Smooth muscle cell (in vitro differentiated cells): Measurements from ENCODE around the gene GLRA3. TPM values are rescaled to one million over a fixed set of nuclear protein-coding genes. Genes with fewer than 3 reads are reported as not detected.

Experiments used
- DNase-seq: peaks from one replicate; lab custom pipeline; 2025; ENCODE audit not compliant: unreplicated experiment; lab: John Stamatoyannopoulos, UW
- H2AFZ ChIP-seq: fragments of 200-600 bp; sonication (generic); 2 replicates; pipeline ENCODE4 v1.6.0; 2016; ENCODE audit warnings: antibody characterized with exemption, low read depth, mild to moderate bottlenecking
- H3F3A ChIP-seq: fragments of 200-600 bp; sonication (generic); 2 replicates; pipeline ENCODE4 v1.6.0; 2017; ENCODE audit warnings: antibody characterized with exemption, low read depth
- H3K27ac ChIP-seq: fragments of 200-600 bp; sonication (generic); 2 replicates; pipeline ENCODE4 v1.5.1; 2016; ENCODE audit warnings: low read depth, mild to moderate bottlenecking
- H3K27me3 ChIP-seq: fragments of 200-600 bp; sonication (generic); 2 replicates; pipeline ENCODE4 v1.6.1; 2016; ENCODE audit warnings: low read depth, mild to moderate bottlenecking
- H3K36me3 ChIP-seq: fragments of 200-600 bp; sonication (generic); 2 replicates; pipeline ENCODE4 v1.5.1; 2016; ENCODE audit warnings: low read depth
- H3K4me1 ChIP-seq: fragments of 200-600 bp; sonication (generic); 2 replicates; pipeline ENCODE4 v1.5.1; 2016; ENCODE audit warnings: low read depth
- H3K4me2 ChIP-seq: fragments of 200-600 bp; sonication (generic); 2 replicates; pipeline ENCODE4 v1.6.0; 2016; ENCODE audit warnings: mild to moderate bottlenecking
- H3K4me3 ChIP-seq: fragments of 200-600 bp; sonication (generic); 2 replicates; pipeline ENCODE4 v1.5.1; 2016; ENCODE audit warnings: mild to moderate bottlenecking
- H3K79me2 ChIP-seq: fragments of 200-600 bp; sonication (generic); 2 replicates; pipeline ENCODE4 v1.6.0; 2016; ENCODE audit warnings: low read depth, mild to moderate bottlenecking
- H3K9ac ChIP-seq: fragments of 200-600 bp; sonication (generic); 2 replicates; pipeline ENCODE4 v1.6.0; 2016; ENCODE audit warnings: low read depth
- H3K9me3 ChIP-seq: fragments of 200-600 bp; sonication (generic); replicated peaks from 2 replicates; pipeline ENCODE4 v1.5.1; 2016; ENCODE audit warnings: low read depth
- H4K20me1 ChIP-seq: fragments of 200-600 bp; sonication (generic); 2 replicates; pipeline ENCODE4 v1.6.0; 2016; ENCODE audit warnings: low read depth
- WGBS: methylation state at CpG from one replicate; pipeline ENCODE4 v1.1.7; 2016; ENCODE audit warnings: low lambda C conversion rate; 5-methylcytosine and 5-hydroxymethylcytosine counted together
- polyA plus RNA-seq: library from polyadenylated mRNA; unstranded; fragments of >200 nt; fragmentation: Nextera tagmentation; extraction: Ambion mirVana; gene quantifications from 2 replicates; pipeline ENCODE4 v1.2.1, GENCODE V29; 2016
- total RNA-seq: library from RNA; depleted of rRNA; stranded (reverse); fragments of >200 nt; gene quantifications from 2 replicates; pipeline ENCODE4 v1.2.3, GENCODE V29; 2014
- TF ChIP-seq, protein P1 (sequence below): fragments of 200-600 bp; sonication (generic); IDR thresholded peaks from 2 replicates; pipeline ENCODE4 v1.5.1; 2017; ENCODE audit warnings: borderline replicate concordance, mild to moderate bottlenecking, antibody characterized with exemption; ENCODE audit not compliant: insufficient read depth, poor library complexity, severe bottlenecking

GLRA3 gene
- total and polyA plus RNA-seq, 2 experiments from 2014 or later, result not detected

GRCh38 chr4:174847801-174848427 is 18.9 kb upstream of the GLRA3 start:
- Histone ChIP-seq H3K9me3 (no peaks in the 10 kb centered on the region), H3F3A (no peaks in the 10 kb centered on the region), H3K4me2 (no peak overlapping the region), H4K20me1 (no peaks in the 10 kb centered on the region), H3K27ac (no peak overlapping the region), H3K9ac (no peak overlapping the region), H3K79me2 (no peaks in the 10 kb centered on the region), H3K27me3 (no peaks in the 10 kb centered on the region), H3K36me3 (no peaks in the 10 kb centered on the region), H3K4me1 (no peaks in the 10 kb centered on the region), H2AFZ (no peak overlapping the region), H3K4me3 (no peak overlapping the region)
- WGBS, result 81% methylated on average over 2 of the region's 2 CpGs
- DNase-seq, result no peak
- TF ChIP-seq, protein P1, sequence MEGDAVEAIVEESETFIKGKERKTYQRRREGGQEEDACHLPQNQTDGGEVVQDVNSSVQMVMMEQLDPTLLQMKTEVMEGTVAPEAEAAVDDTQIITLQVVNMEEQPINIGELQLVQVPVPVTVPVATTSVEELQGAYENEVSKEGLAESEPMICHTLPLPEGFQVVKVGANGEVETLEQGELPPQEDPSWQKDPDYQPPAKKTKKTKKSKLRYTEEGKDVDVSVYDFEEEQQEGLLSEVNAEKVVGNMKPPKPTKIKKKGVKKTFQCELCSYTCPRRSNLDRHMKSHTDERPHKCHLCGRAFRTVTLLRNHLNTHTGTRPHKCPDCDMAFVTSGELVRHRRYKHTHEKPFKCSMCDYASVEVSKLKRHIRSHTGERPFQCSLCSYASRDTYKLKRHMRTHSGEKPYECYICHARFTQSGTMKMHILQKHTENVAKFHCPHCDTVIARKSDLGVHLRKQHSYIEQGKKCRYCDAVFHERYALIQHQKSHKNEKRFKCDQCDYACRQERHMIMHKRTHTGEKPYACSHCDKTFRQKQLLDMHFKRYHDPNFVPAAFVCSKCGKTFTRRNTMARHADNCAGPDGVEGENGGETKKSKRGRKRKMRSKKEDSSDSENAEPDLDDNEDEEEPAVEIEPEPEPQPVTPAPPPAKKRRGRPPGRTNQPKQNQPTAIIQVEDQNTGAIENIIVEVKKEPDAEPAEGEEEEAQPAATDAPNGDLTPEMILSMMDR, result no peak

DNA sequence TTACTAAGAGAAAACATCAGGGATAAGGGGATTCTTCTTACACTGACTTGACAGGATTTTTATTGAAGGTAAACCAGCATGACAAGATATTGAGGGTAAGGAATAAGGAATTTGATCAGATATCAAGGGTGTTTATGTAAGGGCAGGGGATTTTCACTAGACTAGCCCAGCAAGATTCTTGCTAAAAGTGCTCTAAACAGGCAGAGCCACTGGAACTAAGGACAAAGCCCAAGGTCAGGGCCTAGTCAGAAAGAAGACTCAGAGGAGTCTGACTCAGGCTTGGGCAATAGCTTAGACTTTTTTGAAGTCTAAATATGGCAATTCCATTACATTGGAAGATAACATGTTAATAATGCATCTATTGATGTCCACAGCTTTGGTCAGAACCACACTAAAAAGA is 6.5 kb upstream of the GLRA3 start:
- no peaks in the 10 kb centered on the region for H3K27me3 ChIP-seq
- no peaks in the 10 kb centered on the region for H3K79me2 ChIP-seq
- H3K4me3 ChIP-seq, result no peak overlapping the region
- no peak overlapping the region for H2AFZ ChIP-seq
- no peak for DNase-seq
- no peaks in the 10 kb centered on the region for H4K20me1 ChIP-seq
- H3K9ac ChIP-seq, result no peak overlapping the region
- H3K4me2 ChIP-seq, result no peak overlapping the region
- H3F3A ChIP-seq, result no peaks in the 10 kb centered on the region
- H3K4me1 ChIP-seq, result no peaks in the 10 kb centered on the region
- H3K36me3 ChIP-seq, result no peaks in the 10 kb centered on the region
- TF ChIP-seq, protein P1, result no peak
- H3K27ac ChIP-seq, result no peak overlapping the region
- H3K9me3 ChIP-seq, result no peaks in the 10 kb centered on the region

DNA sequence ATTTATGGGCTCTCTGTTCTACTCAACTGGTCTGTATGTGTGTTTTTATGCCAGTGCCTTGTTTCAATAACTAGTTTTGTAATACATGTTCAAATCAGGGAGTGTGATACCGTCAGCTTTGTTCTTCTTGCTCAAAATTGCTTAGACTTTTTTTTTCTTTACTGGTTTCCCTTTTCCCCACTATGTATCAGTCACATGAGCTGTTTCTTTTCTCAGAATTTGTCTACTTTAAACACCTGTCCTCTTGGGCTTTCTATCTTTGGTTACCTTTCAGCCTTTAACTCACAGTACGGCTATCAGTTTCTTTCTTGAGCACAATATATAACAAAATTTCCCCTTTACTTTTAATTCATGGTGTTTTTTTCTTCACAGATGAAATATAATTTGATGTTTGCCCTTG is 5.4 kb upstream of the GLRA3 start:
- Histone ChIP-seq H3K27me3 (no peaks in the 10 kb centered on the region), H3K27ac (no peak overlapping the region), H3K79me2 (no peaks in the 10 kb centered on the region), H3K4me2 (no peak overlapping the region), H4K20me1 (no peaks in the 10 kb centered on the region), H3K4me3 (no peak overlapping the region), H3K36me3 (no peaks in the 10 kb centered on the region), H3F3A (no peaks in the 10 kb centered on the region), H2AFZ (no peak overlapping the region), H3K9me3 (no peaks in the 10 kb centered on the region), H3K4me1 (no peaks in the 10 kb centered on the region), H3K9ac (no peak overlapping the region)
- DNase-seq, result no peak
- 89% methylated on average over 2 of the region's 2 CpGs for WGBS
- TF ChIP-seq, protein P1, result no peak

DNA sequence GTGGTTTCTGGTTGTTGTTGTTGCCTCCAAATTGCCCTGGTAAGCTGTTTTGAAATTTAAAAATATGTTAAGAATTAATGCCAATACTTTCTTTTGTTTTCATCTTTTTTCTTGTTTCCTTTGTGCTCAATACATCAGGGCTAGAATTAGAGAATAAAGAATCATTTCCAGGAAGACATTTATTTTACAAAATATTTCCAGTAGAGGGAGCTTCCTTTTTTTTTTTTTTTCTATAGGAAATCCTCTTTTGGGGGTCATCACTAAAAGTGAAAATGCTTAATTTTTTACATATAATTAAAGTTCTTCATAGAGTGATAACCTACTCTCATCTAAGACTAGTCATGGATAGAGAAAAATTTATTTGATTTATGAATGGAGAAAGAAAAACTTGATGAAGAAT is 2.4 kb downstream of the GLRA3 start:
- Histone ChIP-seq H3K36me3 (no peaks in the 10 kb centered on the region), H3K4me1 (no peaks in the 10 kb centered on the region), H3K27me3 (no peaks in the 10 kb centered on the region), H3K27ac (no peak overlapping the region), H3F3A (no peaks in the 10 kb centered on the region), H3K4me3 (no peak overlapping the region), H3K9ac (no peak overlapping the region), H3K9me3 (no peaks in the 10 kb centered on the region), H4K20me1 (no peaks in the 10 kb centered on the region), H3K4me2 (no peak overlapping the region), H2AFZ (no peak overlapping the region), H3K79me2 (no peaks in the 10 kb centered on the region)
- TF ChIP-seq, protein P1, result no peak
- DNase-seq, result no peak
